Fibroblast of skin of back (primary cell): ENCODE results near the gene SART3.
A peak's percentile ranks its signal among the peaks of the same experiment; 100 is the strongest.
"Not testable (repeated sequence)": the region's sequence is repeated elsewhere in the genome, so short reads cannot be mapped to it uniquely, and the experiment has no call there.

ENCODE experiments used
- DNase-seq: peaks from one replicate; pipeline ENCODE4 v3.0.0-alpha.2; 2013

The SART3 gene

GRCh38 chr12:108581311-108582227 is 20.6 kb upstream of the SART3 start:
- DNase-seq: no peak

GRCh38 chr12:108580531-108580930 is 19.6 kb upstream of the SART3 start:
- no peak for DNase-seq

- DNase-seq: no peak
These were observed 17.8 kb upstream of the SART3 start for GRCh38 chr12:108578813-108579212.

GRCh38 chr12:108578264-108578663 is 17.3 kb upstream of the SART3 start:
- no peak for DNase-seq

GRCh38 chr12:108577458-108577857 is 16.5 kb upstream of the SART3 start:
- DNase-seq: no peak

GRCh38 chr12:108576660-108577234 is 15.8 kb upstream of the SART3 start:
- DNase-seq: peak; percentile 83

GRCh38 chr12:108575199-108575912 is 14.4 kb upstream of the SART3 start:
- DNase-seq: no peak

- not testable (repeated sequence) for DNase-seq
These were observed 13.3 kb upstream of the SART3 start for GRCh38 chr12:108574276-108574675.

- DNase-seq: no peak
These were observed 12.3 kb upstream of the SART3 start for GRCh38 chr12:108573317-108573716.

- no peak for DNase-seq
These were observed 11.3 kb upstream of the SART3 start for GRCh38 chr12:108572166-108572790.

- DNase-seq: no peak
These were observed 10.7 kb upstream of the SART3 start for GRCh38 chr12:108571609-108572165.

GRCh38 chr12:108570743-108571608 is 10.0 kb upstream of the SART3 start:
- DNase-seq: peak; percentile 64

- DNase-seq: no peak
These were observed 7.6 kb upstream of the SART3 start for GRCh38 chr12:108568338-108569154.

- no peak for DNase-seq
These were observed 6.7 kb upstream of the SART3 start for GRCh38 chr12:108567406-108568337.

- DNase-seq: no peak
These were observed 5.5 kb upstream of the SART3 start for GRCh38 chr12:108566452-108566851.

GRCh38 chr12:108565976-108566375 is 5.0 kb upstream of the SART3 start:
- peak; percentile 81 for DNase-seq

GRCh38 chr12:108565146-108565545 is 4.2 kb upstream of the SART3 start:
- DNase-seq: no peak

- no peak for DNase-seq
These were observed 3.8 kb upstream of the SART3 start for GRCh38 chr12:108564724-108565123.

- no peak for DNase-seq
These were observed 2.8 kb upstream of the SART3 start for GRCh38 chr12:108563804-108564151.
